Pulmonary artery endothelial cell (primary cell): ENCODE data around the gene MRPS16. TPM values are rescaled to one million over a fixed set of nuclear protein-coding genes. Genes with fewer than 3 reads are reported as not detected.
"Not testable (repeated sequence)": the region's sequence is repeated elsewhere in the genome, so short reads cannot be mapped to it uniquely, and the experiment has no call there.

ENCODE experiments used
- DNase-seq: peaks from one replicate; pipeline ENCODE4 v3.0.0-alpha.2; 2011; ENCODE audit warnings: low read depth, low spot score
- total RNA-seq: library from RNA; depleted of rRNA; stranded (reverse); fragments of >200 nt; gene quantifications from 2 replicates; pipeline ENCODE4 v1.2.3, GENCODE V29; 2014

Gene MRPS16
- total RNA-seq: 80.8 and 95.5 TPM in 2 replicates

DNA sequence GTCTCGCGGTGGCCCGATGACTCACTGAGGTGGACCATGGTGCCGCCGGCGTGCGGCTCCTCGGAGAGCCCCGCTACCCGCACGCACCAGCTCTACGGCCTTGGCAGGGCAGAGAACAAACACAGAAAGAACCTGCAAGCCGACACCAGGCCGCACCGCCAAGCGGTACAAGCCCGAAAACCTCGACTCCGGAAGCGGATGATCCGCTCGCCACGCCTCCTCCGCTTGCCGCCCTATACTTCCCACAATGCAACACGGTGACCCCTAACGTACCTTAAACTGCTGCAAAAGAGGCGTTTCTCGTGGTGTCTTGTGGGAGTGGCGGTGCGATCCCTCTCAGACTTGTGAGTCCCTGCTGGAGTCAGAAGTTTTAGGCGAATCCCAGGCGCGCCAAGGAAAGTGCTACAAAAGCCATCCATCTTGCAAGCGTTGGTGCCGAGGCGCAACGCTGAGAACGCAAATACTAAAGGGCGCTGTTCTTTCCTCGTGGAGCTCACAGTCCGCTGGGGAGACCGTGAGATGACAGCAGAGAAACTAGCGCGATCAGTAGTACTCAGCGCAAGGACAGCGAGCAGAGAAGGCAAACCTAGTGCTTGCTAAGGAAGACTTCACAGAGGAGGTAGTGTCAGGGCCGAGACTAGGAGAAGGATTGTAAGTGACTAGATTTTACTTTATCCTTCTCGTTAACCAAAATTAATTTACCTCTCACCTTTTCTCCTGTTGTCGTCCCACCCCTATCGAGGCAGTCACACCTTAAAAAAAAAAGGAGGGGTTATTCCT lies at the start of gene MRPS16:
Gene MRPS16, minus strand, starts transcription at position 200 of the 780 bp plus-strand sequence. Its CDS starts 162 bp downstream, at position 38.
- peak; percentile 85 for DNase-seq

DNA sequence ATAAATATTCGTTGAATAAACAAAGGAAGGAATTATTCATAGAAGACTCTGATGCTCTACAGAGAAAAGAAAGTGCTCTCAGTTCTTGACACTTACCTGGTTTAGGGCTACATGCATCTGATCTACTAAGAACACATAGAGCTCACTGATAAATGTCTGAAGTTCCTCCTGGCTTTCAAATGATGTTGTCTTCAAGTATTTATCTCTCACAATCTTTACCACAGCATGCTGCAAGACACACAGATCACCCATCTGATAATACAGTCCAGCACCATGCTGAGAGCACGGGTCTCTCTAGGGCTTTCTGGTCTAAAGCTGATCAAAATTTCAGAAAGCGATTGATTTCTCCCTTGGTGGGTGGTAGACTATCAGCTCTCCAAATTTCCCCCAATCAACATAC lies 44.5 kb upstream of the MRPS16 start:
- no peak for DNase-seq

DNA sequence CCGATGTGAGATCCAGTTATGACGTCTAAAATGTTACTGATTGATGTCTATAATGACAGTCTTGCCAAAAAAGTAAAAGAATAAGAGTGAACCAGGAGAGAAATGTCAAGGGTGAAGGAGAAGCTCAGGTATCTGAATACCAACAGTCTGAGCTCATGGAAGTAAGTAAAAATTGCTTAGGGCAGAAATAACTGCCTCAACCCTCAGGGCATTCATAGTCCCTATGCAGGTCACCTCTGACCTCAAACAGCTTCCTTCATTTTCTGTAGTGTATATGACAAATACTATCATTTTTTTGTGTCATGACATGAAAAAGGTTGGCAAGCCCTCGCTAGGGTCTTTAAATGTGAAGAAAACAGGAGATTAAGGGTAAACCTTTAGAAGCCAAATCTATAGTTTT lies 41.0 kb upstream of the MRPS16 start:
- no peak for DNase-seq

DNA sequence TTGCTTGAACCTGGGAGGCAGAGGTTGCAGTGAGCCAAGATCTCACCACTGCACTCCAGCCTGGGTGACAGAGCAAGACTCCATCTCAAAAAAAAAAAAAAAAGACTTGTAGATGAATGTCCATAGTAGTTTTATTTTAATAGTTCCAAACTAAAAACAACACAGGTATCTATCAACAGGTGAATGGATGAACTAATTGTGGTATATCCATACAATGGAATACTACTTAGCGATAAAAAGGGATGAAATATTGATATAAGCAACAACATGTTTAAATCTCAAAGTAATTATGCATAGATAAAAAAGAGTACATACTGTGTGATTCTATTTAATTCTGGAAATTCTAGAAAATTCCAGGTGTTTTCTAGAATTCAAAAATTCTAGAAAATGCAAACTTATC lies 37.5 kb upstream of the MRPS16 start:
- DNase-seq: no peak

DNA sequence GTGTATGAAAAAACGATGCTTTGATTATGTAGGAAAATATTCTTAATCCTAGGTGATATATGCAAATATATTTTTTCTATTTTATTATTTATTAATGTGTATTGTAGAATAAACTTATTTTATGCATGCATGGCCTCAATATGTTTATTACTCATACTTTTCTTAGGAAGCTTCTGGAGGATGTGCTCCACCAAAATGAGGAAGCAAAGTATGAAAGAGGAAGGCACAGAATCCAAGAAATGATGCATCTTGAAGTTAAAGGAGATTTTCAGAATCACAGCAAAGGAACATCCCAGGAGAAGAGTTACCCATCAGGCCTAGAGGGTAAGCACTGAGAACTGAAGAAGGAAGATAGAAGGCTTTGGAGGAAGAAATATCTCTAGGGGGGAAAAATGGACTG lies 35.0 kb upstream of the MRPS16 start:
- DNase-seq: no peak

DNA sequence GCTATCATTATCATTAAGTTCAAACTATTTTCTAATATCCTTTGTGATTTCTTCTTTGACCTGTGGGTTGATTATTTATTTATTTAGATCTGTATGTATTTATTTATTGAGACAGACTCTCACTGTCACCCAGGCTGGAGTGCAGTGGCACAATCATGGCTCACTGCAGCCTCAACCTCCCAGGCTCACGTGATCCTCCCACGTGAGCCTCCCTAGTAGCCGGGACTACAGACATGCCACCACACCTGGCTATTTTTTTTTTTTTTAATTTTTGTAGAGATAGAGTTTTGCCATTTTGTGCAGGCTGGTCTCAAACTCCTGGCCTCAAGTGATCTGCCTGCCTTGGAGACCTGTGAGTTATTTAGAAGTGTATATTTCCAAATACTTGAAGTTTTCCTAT lies 28.7 kb upstream of the MRPS16 start:
- no peak for DNase-seq

DNA sequence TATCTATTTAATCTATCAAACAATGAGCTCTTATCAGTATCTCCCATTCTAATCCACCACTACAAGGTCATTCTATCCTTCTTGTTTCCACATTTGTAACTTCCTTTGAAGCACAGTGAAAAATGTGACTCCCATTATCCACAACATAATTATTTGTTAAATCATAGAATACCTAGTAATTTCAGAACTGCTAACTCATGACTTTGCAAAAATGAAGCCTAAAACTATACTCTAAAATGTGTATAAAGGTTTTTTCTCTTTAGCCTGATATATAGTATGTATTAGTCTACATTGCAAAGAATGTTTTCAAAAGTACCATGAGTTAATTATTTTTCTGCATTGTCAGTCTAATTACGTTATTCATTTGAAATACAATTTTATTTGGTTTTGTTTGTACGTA lies 12.0 kb upstream of the MRPS16 start:
- no peak for DNase-seq

DNA sequence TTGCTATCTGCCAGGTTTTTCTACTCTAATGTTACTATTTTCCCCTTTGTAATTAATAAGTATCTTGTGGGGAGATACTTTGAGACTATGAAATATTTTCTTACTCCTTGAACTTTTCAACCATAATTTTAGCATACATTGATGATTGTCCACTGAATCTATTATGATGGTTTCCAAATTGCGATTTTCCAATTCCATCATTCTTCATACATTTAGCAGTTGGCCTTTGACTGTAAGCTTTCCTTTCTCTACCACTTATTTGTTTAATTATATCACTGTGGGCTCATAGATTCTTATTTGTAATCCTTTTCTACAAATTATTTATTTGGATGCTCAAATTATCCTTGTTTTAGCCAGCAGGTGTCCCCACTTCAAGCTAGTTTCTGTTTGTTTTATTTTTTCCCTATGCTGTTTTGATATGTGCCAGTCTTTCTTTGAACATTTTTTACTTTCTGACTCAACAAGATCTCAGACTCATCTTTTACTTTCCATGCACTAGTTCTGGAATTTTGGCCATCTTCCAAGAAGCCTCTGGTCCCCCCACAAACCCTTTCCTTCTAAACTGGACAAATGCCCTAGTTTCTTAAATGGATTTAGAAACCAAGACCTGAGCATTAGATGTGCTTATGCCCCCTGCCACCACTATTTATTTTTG lies 11.4 kb upstream of the MRPS16 start:
- no peak for DNase-seq

DNA sequence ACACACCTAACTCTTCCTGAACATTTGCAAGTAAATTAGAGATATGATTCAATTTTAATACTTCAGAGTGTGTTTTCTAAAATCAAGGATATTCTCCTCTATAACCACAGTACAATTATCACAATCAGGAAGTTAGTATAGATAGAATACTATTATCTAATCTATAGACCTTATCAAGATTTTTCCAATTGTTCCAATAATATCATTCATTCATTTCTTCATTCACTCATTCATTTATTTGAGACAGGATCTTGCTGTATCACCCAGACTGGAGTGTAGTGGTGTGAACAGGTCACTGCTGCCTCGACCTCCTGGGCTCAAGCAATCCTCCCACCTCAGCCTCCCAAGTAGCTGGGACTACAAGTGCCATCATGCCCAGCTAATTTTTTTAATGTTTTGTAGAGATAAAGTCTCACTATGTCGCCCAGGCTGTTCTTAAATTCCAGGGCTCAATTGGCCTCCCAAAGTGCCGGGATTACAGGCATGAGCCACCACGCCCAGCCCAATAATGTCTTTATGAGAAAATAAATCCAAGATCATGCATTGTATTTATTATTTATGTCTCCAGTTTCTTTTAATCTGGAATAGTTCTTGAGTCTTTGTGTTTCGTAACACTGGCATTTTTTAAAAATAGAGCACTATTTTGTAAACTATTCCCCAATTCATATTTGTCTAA lies 10.6 kb upstream of the MRPS16 start:
- no peak for DNase-seq

DNA sequence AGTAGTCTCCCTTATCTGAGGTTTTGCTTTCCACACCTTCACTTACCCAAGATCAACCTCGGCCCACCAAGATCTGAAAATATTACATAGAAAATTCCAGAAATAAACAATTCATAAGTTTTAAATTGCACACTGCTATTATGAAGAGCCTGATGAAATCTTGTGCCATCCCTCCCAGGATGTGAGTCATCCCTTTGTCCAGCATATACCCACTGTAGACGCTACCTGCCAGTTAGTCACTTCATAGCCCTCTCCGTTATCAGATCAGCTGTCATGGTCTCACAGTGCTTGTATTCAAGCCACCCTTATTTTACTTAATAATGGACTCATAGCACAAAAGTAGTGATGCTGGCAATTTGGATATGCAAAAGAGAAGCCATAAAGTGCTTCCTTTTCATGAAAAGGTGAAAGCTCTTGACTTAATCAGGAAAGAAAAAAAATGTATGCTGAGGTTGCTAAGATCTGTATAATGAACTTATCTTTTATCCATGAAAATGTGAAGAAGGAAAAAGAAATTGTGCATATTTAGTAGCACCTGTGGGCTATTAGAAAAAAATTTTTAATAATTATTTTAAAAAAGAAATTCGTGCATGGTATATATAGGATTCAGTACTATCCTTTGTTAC lies 9.8 kb upstream of the MRPS16 start:
- DNase-seq: no peak

DNA sequence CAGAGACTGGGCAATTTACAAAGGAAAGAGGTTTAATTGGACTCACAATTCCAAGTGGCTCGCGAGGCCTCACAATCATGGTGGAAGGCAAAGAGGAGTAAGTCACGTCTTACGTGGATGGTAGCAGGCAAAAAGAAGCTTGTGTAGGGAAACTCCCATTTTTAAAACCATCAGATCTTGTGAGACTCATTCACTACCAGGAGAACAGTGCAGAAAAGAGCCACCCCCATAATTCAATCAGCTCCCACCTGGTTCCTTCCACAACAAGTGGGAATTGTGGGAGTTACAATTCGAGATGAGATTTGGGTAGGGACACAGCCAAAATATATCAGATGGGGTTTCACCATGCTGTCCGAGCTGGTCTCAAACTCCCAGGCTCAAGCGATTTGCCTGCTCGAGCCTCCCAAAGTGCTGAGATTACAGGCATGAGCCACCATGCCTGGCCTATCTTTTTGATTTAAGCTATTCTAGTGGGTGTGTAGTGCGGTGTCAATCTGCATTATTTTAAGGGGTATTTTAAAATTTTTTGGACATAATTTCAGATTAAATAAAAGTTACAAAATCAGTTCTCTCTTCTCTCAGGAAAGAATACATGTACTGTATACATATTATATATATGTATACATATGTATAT lies 9.0 kb upstream of the MRPS16 start:
- DNase-seq: no peak

DNA sequence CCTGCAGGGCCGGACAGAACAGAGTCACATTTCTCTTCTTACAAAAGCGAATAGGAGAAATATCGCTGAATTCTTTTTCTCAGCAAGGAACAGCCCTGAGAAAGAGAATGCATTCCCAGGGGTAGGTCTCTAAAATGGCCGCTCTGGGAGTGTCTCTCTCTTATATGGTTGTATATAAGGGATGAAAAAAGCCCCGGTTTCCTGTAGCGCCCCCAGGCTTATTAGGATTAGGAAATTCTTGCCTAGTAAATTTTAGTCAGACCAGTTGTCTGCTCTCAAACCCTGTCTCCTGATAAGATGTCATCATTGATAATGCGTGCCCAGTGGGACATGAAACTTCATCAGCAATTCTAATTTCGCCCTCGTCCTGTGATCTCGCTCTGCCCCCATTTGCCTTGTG lies 6.2 kb upstream of the MRPS16 start:
- DNase-seq: not testable (repeated sequence)

DNA sequence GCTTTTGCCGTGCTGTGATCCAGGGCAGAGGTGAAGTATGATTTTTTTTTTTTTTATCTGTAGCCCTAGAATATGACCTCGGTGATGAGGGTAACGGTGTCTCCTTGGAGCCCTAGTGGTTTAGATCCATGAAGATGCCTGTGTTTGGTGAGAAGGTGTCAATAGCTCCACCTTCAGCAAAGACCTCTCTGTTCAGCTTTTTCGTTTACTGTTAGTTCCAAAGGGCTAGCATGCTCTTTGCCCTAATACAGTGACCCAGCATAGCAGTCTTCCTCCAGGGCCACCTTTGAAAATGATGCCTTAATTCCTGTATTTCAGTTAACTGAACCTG lies 746 bp upstream of the MRPS16 start:
- DNase-seq: no peak

DNA sequence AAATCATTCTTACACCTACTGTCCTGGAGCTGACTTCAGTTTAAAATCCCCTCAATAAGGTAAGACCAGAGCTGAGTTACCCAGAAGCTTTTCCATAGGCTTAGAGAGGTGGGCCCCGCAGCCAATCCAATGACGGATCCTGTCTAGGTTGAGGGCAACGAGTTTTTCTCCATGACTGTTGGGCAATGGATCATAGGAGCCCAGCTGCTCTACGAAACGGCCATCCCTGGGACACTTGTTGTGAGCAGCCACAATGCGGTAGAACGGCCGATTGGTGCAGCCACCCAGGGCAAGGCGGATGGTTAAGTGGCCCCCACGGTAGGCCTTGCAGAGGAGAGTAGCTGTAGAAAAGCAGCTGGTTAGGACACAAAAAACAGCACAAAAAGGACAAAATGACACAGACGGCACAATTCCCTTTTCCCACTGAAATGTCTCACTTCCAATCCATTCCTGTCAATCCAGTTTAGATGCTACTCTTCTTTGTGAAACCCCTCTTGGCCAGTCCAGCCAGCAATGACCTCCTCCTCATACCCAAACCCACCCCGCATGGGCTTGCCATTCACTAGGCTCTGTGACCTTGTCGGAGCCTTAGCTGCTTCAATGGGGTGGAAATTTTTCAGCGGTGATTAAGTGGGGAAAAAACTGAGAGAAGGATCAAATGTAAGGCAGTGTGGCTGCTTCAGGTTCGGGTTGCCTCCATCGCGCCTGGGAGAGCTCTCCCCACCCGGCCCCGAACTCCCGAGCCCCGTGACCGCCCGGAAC lies 580 bp downstream of the MRPS16 start:
- no peak for DNase-seq

DNA sequence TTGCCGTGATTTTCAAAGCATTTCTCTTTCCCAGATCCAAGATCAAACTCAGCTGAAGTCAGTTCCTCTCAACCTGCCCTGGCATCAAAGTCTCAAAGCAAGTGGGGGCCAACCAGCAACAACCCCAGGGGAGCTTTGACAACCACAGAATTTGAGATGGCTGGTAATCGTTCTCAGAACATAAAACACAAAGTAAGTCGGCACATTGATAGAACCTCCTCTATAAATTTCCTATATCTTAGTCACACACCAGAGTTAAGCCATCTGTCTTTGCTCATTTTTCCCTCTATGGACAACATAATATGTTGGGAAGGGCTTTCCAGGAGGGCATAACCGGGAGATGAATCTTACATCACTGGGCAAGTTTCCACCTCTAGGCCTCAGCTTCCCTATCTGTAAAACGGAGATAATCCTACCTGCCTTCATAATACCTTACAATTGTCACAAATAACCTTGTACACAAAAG lies 4.2 kb downstream of the MRPS16 start:
- no peak for DNase-seq

DNA sequence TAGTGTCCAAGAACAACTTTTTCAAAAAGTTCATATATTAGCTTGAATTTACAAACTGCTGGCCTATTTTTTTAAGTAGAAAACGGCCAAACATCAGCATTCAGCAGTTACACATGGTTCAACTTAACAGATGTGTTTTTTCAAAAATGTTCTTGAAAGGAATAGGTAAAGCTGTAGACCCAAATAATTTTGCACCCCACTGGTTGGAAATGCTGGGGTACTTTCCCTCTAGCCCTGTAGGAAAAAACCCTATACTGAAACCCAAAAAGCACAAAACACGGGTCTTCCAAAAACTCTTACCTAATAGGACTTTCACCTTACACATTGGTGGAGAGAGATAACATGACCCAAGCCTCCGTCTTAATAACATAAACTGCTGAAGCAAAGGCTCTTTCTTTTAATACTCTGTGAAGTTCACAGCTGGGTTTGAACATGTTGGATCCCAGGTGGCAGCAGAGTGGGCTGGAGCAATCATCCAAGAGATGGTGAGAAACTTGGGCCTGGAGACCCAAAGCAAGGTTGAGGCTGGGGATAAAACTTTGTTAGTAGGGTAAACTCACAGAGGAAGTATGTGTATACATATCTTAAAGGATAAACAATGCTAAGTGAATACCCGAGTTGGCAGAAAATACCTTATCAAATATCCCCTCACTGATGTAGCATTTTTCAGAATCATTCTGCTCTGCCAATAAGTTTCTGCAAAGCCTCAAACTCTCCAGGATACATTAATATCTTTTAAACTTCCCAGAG lies 4.8 kb downstream of the MRPS16 start:
- DNase-seq: no peak

DNA sequence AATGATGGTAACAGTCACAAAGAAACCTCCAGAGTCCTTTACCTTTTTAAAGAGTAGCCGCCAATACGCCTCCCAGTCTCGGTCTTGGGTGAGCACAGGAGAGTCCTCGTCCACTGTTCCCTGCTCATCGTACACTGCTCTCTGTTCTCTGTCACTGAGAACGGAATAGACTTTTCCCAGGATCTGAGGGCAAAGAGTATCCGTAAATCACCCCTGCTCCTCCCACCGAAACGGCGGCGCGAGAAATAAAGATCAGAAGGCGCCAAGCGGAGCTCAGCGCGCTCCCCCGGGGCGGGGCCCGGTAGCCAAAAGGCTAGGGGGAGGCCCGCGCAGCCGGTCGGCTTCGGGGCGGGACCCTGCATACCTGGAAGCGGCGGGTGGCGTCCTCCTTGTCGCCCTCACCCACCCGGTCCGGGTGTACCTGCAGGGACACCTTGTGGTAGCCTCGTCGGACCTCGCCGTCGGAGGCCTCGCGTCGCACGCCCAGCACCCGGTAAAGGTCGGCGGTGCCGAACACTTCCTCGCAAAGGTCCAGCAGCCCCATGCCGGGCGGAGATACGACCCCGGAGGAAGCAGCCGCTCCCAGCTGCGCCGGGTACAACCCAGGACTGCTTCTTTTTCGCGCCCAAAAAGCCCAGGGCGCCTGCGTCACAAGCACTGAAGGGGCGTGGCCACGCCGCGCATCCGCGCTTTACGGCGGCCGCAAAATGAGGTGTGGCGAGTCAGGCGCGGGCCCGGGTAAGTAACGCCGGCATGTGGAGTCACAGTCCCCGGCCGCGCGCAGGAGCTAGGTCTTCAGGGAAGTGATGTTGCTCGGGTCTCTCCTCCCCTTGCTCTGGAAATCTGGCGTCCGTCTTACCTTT lies 5.6 kb downstream of the MRPS16 start, which contains the start of gene DNAJC9:
Gene DNAJC9, minus strand, starts transcription at position 610 of the 863 bp plus-strand sequence. Its CDS starts 66 bp downstream, at position 544.
- peak; percentile 64 for DNase-seq

DNA sequence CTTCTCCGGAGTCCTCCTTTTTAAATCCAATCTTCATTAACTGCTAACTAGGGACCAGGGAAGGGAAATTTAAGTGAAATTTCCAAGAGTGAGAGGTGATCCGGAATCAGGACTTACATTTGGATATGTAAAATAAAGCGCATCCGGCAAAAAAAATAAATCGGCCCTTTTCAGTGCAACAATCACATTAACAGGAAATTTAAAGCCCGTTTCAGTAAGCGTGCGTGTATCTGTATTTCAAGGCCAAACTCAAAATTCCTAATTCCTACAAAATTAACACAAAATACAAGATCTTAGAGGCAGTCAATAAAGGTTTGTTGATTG lies 6.2 kb downstream of the MRPS16 start:
- no peak for DNase-seq

DNA sequence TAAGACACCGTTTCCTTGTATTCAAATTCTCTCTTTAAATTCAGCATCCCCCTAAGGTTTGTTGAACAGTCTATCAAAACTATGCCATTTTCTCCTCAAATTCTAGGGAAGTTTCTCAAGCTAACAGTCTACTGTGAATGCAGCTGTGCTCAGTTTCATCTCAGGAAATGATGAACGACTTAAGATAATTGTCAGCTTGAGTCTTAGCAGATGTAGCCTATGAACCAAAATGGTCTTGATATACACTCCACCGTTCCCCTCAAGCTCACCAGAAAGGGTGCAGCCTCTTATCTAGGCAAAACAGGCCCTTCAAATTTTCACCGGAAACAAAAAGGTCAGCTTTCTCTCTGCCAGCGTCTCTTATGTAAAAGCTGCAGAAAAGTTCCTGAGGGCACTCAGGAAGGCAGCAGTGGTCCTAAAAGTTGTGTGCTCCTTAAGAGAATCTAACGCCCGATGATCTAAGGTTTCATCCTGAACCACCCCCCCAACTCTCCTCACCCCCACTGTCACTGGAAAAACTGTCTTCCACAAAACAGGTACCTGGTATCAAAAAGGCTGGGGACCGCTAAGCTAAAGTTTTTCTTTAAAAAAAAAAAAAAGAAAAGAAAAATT lies 7.5 kb downstream of the MRPS16 start:
- DNase-seq: no peak
